Stimulated activated CD4-positive, alpha-beta T cell treated with anti-CD3 and anti-CD28 coated beads, Interleukin-2, amount 100 ng/mL, for 4 hours (primary cell): ENCODE data around the gene SLC9A8.
"Not testable (repeated sequence)": the region's sequence is repeated elsewhere in the genome, so short reads cannot be mapped to it uniquely, and the experiment has no call there.

Experiments used
- DNase-seq: peaks from one replicate; pipeline ENCODE4 v3.0.0-alpha.2; 2020; ENCODE audit warnings: low read depth

Gene SLC9A8

GRCh38 chr20:49851991-49852390 lies 39.4 kb downstream of the SLC9A8 start:
- DNase-seq: no peak

- no peak for DNase-seq
Measured at GRCh38 chr20:49852522-49853080, 40.0 kb downstream of the SLC9A8 start.

DNA sequence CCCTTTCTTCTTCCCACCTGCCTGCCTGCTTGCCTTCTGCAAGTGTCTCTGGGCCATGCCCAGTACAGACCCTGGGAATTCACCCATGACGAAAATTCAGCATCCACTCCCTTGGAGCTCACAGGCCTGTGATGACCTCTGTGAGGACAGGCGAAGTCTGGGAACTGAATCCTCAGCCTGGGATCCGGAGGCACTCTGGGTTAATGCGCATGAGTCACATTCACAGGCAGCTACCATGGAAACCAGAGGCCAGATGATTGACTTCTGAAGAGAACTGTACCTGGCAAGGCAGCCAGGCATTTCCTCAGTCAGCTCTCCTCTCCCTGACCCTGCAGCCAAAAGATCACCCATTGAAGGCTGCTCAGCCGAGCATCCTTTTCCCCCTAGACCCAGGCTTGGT lies 41.0 kb downstream of the SLC9A8 start:
- no peak for DNase-seq

- DNase-seq: no peak
Measured at GRCh38 chr20:49854190-49854875, 41.7 kb downstream of the SLC9A8 start.

DNA sequence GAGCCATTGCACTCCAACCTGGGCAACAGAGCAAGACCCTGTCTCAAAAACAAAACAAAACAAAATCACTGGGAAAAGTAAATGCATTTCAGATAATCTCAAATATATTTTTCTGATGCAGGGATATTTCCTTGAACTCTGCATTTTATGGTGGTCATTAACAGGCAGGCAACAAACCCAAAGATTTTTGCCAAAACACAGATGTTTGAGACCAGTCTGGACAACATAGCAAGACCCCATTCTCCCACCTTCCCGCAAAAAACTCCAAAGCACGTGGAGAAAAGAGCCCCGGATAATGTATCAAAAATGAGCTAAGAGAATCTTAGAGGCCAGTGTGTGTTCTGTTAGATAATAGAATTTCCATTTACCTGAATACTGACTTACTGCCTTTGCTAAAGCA lies 44.3 kb downstream of the SLC9A8 start:
- DNase-seq: no peak

- DNase-seq: no peak
Measured at GRCh38 chr20:49858076-49858585, 45.5 kb downstream of the SLC9A8 start.

- DNase-seq: no peak
Measured at GRCh38 chr20:49859011-49859410, 46.4 kb downstream of the SLC9A8 start.

DNA sequence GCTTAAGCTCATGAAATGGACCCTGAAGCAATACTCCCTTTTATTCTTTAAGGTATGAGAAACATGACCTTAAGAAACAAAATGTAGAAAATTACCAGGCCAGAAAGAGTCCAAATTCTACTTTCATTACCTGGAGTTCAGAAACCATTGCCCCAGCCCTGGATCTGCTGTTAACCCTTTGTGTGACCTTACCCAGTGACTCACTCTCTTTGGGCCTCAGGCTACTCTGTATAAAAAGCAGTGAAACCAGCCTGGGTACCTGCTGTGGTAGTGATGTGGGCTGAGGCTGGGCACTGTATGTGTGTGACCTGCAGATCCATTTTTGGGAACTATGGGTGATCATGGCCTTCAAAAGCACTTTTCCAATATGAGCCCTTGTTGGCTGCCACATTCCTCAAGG lies 47.2 kb downstream of the SLC9A8 start:
- no peak for DNase-seq

GRCh38 chr20:49861232-49861631 lies 48.6 kb downstream of the SLC9A8 start:
- not testable (repeated sequence) for DNase-seq

- DNase-seq: no peak
Measured at GRCh38 chr20:49862607-49863200, 50.1 kb downstream of the SLC9A8 start.

DNA sequence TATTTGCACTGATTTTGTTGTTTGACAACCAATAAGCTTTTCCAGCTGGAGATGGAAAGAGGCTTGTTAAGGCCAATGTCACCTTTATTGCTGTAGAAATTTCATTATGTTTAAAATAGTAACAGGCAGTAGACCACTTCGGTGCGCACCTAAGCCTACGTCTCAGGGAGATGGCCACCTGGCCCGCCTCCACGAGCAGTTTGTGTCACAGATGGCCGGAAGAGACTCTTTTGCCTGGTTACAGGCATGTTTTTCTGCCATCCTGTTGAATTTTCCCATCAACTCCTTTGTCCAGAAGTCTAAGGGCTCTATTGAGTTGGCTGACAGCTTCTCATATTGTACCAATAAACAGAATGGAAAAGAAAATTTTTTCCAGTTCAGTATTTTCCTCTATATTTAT lies 51.0 kb downstream of the SLC9A8 start:
- no peak for DNase-seq

- no peak for DNase-seq
Measured at GRCh38 chr20:49865559-49865958, 52.9 kb downstream of the SLC9A8 start.

GRCh38 chr20:49866051-49866450 lies 53.4 kb downstream of the SLC9A8 start:
- no peak for DNase-seq

- DNase-seq: no peak
Measured at GRCh38 chr20:49867453-49868215, 55.0 kb downstream of the SLC9A8 start.

DNA sequence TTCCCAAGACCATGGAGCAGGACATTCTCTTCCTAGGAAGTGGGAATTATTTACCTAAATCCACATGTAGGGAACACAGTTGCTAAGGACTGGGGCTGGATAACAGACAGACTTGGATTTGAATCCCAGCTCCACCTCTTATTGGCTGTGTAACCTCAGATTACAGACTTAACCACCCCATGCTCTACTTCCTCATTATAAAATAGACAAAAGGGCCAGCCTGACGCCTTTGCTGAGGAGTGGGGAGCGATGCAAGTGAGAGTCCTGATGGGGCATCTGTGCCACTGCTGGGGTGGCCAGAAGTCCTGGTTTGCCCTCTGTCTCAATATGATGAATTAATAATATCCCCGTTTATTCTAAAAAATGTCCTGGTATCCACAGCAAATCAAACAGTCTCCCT lies 55.9 kb downstream of the SLC9A8 start:
- no peak for DNase-seq

GRCh38 chr20:49868964-49869363 lies 56.3 kb downstream of the SLC9A8 start:
- no peak for DNase-seq

DNA sequence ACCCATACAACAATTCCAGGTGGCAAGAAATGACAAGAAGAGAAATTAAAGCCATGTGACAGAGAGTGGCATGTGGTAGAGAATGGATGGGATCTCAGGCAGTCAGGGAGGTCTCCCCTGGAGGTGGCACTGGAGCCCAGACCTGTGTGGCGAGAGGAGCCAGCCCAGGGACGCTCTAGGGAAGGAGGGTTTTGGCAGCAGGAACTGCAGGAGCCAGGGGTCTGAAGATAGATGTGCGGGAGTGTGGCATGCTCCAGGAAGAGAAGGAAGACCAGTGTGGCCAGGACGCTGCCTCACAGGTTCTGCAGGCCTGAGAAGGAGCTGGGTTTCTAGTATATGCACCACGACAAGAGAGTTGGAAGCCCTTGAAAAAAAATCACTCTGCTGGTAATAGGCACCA lies 57.6 kb downstream of the SLC9A8 start:
- no peak for DNase-seq

GRCh38 chr20:49871391-49871948 lies 58.8 kb downstream of the SLC9A8 start:
- no peak for DNase-seq

DNA sequence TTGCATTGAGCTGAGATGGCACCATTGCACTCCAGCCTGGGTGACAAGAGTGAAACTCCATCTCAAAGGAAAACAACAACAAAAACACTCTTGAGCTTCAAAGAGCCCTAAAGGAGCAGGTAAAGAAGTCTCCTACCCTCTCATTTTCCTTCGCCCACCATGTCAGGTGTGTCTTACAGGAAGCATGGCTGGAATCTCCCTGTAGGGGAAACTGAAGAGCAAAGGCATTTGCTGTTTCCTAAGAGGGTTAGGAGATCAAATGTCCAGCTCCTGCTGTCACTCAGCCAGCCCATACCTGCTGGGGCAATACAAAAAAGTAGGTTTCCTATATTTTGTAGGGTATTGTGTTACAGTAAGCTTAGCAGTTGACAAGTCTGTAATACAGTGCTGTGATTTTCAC lies 59.4 kb downstream of the SLC9A8 start:
- DNase-seq: no peak

- no peak for DNase-seq
Measured at GRCh38 chr20:49874696-49875095, 62.1 kb downstream of the SLC9A8 start.

GRCh38 chr20:49877386-49877921 lies 64.8 kb downstream of the SLC9A8 start:
- no peak for DNase-seq

DNA sequence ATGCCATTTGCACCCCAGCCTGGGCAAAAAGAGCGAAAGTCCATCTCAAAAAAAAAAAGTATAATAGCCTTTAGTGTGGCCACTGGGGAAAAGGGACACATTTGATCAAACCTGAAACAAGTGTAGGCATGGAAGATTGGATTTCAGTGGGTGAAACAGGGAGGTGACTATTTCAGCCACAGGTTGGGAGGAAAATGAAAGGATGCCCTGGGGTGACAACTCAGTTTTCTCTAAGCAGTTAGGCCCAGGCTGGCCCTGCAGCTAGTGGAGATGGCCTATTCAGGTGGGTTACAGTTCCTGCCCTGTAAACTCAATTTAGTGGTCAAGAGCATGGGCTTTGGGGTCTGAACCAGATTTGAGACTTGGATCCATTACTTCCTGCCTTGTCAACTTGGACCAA lies 66.3 kb downstream of the SLC9A8 start:
- DNase-seq: no peak
